Sigmoid colon (tissue), 4 donors: ENCODE results near the gene PRUNE2.

ENCODE experiments used
- POLR2A ChIP-seq, 2 donors: fragments of 450-650 bp; IDR thresholded peaks; one replicate each; pipeline ENCODE4 v1.6.1; 2016; ENCODE audit warnings: antibody characterized with exemption in 2 of 2, mild to moderate bottlenecking in 2 of 2, moderate library complexity in 2 of 2
- POLR2AphosphoS5 ChIP-seq, 4 donors: sonication (generic); formaldehyde crosslinking; IDR thresholded peaks; one replicate each; pipeline ENCODE4 v1.6.1; 2017; ENCODE audit warnings: antibody characterized with exemption in 4 of 4
- TF ChIP-seq, protein P1 (sequence below), 4 experiments: fragments of 450-650 bp in 3 of 4; fragments of 200-600 bp in 1 of 4; IDR thresholded peaks; one replicate each; pipeline ENCODE4 v1.5.1; 2016 to 2019; ENCODE audit warnings: antibody characterized with exemption in 4 of 4, mild to moderate bottlenecking in 3 of 4, moderate library complexity in 2 of 4

DNA sequence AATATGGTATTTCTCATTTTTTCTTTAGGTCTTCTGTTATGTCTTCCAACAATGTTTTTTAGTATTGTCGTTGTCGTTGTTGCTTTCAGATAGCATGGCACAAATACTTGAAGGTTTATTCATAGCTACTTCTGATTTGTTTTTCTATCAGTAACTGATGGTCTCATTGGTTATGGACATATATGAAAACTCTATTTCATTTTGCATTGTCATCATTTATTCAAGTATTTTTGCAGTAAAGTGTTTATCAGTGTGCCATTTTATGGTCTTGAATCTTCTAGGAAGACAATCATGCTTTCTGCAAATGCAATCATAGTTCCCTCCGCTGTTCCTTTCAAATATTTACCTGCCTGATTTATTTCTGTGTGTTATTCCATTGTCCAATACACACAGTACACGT, 44.0 kb upstream of the PRUNE2 start:
- TF ChIP-seq, protein P1, sequence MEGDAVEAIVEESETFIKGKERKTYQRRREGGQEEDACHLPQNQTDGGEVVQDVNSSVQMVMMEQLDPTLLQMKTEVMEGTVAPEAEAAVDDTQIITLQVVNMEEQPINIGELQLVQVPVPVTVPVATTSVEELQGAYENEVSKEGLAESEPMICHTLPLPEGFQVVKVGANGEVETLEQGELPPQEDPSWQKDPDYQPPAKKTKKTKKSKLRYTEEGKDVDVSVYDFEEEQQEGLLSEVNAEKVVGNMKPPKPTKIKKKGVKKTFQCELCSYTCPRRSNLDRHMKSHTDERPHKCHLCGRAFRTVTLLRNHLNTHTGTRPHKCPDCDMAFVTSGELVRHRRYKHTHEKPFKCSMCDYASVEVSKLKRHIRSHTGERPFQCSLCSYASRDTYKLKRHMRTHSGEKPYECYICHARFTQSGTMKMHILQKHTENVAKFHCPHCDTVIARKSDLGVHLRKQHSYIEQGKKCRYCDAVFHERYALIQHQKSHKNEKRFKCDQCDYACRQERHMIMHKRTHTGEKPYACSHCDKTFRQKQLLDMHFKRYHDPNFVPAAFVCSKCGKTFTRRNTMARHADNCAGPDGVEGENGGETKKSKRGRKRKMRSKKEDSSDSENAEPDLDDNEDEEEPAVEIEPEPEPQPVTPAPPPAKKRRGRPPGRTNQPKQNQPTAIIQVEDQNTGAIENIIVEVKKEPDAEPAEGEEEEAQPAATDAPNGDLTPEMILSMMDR (IDR thresholded peaks at IDR 0.05) = no peak
- TF ChIP-seq POLR2A (IDR thresholded peaks at IDR 0.05) = no peak
- no peak for TF ChIP-seq POLR2AphosphoS5 (IDR thresholded peaks at IDR 0.05)
